LoVo (cell line): Measurements from ENCODE around the gene PCDHA10.
"Not testable (repeated sequence)": the region's sequence is repeated elsewhere in the genome, so short reads cannot be mapped to it uniquely, and the experiment has no call there.

ENCODE experiments used
- DNase-seq: peaks from one replicate; pipeline ENCODE4 v3.0.0-alpha.2; 2016; ENCODE audit warnings: low spot score

PCDHA10 gene

DNA sequence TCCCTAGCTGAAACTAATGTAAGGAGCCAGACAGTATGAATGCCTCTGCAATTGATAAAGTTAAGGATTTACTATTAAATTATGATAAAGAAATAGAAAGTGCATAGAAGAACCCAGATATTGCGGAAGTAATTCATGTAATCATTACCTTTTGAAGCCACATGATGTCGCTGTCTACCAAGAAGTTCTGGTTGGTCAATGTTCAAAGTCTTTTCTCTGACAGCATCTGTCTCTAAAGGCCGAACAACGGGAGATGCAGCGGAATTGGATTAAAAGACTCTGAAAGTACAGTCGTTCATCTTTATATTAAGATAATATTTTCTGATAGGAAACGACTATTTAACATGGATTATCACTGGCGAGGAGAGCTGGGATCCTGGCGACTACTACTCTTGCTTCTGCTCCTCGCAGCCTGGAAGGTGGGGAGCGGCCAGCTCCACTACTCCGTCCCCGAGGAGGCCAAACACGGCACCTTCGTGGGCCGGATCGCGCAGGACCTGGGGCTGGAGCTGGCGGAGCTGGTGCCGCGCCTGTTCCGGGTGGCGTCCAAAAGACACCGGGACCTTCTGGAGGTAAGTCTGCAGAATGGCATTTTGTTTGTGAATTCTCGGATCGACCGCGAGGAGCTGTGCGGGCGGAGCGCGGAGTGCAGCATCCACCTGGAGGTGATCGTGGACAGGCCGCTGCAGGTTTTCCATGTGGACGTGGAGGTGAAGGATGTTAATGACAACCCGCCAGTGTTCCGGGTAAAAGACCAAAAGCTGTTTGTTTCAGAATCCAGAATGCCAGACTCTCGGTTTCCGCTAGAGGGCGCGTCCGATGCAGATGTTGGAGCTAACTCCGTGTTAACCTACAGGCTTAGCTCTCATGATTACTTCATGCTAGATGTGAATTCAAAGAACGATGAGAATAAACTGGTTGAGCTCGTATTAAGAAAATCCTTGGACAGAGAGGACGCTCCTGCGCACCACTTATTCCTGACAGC lies 14.4 kb upstream of the PCDHA10 start, which contains the start of gene PCDHA8:
Gene PCDHA8, plus strand, starts transcription at position 210 of the 985 bp plus-strand sequence. Its CDS starts 135 bp downstream, at position 345.
- peak; percentile 60 for DNase-seq

- DNase-seq: no peak
Observed at GRCh38 chr5:140842798-140843733, 12.6 kb upstream of the PCDHA10 start.

DNA sequence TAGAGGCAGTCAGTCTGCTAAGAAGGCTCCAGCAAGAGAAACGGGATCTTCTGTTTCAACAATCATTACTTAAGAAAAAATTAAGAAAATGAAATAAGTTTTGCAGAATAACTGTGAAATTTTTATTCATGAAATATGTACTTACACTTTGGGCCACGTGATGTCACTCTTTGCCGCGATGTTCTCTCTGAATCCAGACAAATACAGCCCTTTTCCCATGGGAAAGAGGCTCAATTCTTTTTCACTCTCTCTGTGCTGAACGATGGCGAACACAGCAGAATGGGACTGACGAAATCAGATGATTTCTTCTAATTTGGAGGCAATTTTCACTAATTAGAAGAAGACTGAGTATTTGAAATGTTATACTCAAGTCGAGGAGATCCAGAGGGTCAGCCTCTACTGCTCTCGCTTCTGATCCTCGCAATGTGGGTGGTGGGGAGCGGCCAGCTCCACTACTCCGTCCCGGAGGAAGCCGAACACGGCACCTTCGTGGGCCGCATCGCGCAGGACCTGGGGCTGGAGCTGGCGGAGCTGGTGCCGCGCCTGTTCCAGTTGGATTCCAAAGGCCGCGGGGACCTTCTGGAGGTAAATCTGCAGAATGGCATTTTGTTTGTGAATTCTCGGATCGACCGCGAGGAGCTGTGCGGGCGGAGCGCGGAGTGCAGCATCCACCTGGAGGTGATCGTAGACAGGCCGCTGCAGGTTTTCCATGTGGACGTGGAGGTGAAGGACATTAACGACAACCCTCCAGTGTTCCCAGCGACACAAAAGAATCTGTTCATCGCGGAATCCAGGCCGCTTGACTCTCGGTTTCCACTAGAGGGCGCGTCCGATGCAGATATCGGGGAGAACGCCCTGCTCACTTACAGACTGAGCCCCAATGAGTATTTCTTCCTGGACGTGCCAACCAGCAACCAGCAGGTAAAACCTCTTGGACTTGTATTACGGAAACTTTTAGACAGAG lies 7.3 kb upstream of the PCDHA10 start, which contains the start of gene PCDHA9:
Gene PCDHA9, plus strand, starts transcription at position 244 of the 964 bp plus-strand sequence. Its CDS starts 114 bp downstream, at position 358.
- not testable (repeated sequence) for DNase-seq

DNA sequence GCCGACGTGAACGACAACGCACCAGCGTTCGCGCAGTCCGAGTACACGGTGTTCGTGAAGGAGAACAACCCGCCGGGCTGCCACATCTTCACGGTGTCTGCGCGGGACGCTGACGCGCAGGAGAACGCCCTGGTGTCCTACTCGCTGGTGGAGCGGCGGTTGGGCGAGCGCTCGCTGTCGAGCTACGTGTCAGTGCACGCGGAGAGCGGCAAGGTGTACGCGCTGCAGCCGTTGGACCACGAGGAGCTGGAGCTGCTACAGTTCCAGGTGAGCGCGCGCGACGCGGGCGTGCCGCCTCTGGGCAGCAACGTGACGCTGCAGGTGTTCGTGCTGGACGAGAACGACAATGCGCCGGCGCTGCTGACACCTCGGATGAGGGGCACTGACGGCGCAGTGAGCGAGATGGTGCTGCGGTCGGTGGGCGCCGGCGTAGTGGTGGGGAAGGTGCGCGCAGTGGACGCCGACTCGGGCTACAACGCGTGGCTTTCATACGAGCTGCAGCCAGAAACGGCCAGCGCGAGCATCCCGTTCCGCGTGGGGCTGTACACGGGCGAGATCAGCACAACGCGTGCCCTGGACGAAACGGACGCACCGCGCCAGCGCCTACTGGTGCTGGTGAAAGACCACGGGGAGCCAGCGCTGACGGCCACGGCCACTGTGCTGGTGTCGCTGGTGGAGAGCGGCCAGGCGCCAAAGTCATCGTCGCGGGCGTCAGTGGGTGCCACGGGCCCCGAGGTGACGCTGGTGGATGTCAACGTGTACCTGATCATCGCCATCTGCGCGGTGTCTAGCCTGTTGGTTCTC lies 5.7 kb upstream of the PCDHA10 start:
- DNase-seq: not testable (repeated sequence)

GRCh38 chr5:140857177-140857986 lies 1.7 kb downstream of the PCDHA10 start:
- DNase-seq: no peak

GRCh38 chr5:140857987-140858240 lies 2.2 kb downstream of the PCDHA10 start:
- no peak for DNase-seq

- DNase-seq: no peak
Observed at GRCh38 chr5:140862441-140863295, 7.0 kb downstream of the PCDHA10 start.

DNA sequence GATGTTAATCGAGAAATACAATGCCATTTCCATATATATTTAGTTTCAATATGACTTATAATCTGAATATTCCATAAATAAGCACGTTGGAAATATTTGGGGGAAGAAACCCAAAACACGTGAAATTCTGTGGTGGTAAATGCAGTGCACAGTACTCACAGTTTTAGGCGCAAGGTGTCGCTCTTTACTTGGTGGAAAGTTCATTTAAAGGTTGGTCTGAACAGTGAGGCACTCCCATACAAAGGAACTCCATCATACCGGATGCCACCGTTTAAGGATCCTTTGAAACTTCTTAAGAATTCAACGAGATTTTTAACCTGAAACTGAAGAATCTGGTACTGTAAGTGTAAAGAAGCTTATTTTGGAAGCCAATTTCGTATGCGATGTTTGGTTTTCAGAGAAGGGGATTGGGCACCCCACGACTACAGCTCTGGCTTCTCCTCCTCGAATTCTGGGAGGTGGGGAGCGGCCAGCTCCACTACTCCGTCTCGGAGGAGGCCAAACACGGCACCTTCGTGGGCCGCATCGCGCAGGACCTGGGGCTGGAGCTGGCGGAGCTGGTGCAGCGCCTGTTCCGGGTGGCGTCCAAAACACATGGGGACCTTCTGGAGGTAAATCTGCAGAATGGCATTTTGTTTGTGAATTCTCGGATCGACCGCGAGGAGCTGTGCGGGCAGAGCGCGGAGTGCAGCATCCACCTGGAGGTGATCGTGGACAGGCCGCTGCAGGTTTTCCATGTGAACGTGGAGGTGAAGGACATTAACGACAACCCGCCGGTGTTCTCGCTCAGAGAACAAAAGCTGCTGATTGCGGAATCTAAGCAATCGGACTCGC lies 13.2 kb downstream of the PCDHA10 start, which contains the start of gene PCDHA11:
Gene PCDHA11, plus strand, starts transcription at position 237 of the 834 bp plus-strand sequence. Its CDS starts 147 bp downstream, at position 384.
- peak; percentile 27 for DNase-seq

DNA sequence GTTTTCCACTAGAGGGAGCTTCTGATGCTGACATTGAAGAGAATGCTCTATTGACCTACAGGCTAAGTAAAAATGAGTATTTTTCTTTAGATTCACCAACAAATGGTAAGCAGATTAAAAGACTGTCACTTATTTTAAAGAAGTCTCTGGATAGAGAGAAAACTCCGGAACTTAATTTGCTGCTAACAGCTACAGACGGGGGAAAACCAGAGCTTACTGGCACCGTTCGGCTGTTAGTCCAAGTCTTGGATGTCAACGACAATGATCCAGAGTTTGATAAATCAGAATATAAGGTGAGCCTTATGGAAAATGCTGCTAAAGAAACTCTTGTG lies 13.8 kb downstream of the PCDHA10 start:
- DNase-seq: no peak

DNA sequence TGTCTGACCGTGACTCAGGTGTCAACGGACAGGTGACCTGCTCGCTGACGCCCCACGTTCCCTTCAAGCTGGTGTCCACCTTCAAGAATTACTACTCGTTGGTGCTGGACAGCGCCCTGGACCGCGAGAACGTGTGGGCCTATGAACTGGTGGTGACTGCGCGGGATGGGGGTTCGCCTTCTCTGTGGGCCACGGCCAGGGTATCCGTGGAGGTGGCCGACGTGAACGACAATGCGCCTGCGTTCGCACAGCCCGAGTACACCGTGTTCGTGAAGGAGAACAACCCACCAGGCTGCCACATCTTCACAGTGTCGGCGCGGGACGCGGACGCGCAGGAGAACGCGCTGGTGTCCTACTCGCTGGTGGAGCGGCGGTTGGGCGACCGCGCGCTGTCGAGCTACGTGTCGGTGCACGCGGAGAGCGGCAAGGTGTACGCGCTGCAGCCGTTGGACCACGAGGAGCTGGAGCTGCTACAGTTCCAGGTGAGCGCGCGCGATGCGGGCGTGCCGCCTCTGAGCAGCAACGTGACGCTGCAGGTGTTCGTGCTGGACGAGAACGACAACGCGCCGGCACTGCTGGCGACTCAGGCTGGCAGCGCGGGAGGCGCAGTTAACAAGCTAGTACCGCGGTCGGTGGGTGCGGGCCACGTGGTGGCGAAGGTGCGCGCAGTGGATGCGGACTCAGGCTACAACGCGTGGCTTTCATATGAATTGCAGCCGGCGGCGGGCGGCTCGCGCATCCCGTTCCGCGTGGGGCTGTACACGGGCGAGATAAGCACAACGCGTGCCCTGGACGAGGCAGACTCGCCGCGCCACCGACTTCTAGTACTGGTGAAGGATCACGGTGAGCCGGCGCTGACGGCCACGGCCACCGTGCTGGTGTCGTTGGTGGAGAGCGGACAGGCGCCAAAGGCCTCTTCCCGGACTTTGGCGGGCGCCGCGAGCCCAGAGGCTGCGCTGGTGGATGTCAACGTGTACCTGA lies 14.8 kb downstream of the PCDHA10 start:
- no peak for DNase-seq

- no peak for DNase-seq
Observed at GRCh38 chr5:140875085-140876065, 19.7 kb downstream of the PCDHA10 start, which contains the start of gene PCDHA12. Gene PCDHA12, plus strand, starts transcription at chr5:140875308. Its CDS starts 165 bp downstream, at chr5:140875473.

GRCh38 chr5:140876541-140877261 lies 21.0 kb downstream of the PCDHA10 start:
- not testable (repeated sequence) for DNase-seq

DNA sequence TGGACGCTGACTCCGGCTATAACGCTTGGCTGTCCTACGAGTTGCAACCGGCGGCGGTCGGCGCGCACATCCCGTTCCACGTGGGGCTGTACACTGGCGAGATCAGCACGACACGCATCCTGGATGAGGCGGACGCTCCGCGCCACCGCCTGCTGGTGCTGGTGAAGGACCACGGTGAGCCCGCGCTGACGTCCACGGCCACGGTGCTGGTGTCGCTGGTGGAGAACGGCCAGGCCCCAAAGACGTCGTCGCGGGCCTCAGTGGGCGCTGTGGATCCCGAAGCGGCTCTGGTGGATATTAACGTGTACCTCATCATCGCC lies 21.5 kb downstream of the PCDHA10 start:
- no peak for DNase-seq

- no peak for DNase-seq
Observed at GRCh38 chr5:140881889-140882590, 26.3 kb downstream of the PCDHA10 start, which contains the start of gene PCDHA13. Gene PCDHA13, plus strand, starts transcription at chr5:140882124. Its CDS starts 145 bp downstream, at chr5:140882269.
